Amniotic stem cell (primary cell): ENCODE results near the gene CCDC86.

Source experiments
- DNase-seq: peaks from one replicate; lab custom pipeline; 2025; lab: John Stamatoyannopoulos, UW

CCDC86 gene

DNA sequence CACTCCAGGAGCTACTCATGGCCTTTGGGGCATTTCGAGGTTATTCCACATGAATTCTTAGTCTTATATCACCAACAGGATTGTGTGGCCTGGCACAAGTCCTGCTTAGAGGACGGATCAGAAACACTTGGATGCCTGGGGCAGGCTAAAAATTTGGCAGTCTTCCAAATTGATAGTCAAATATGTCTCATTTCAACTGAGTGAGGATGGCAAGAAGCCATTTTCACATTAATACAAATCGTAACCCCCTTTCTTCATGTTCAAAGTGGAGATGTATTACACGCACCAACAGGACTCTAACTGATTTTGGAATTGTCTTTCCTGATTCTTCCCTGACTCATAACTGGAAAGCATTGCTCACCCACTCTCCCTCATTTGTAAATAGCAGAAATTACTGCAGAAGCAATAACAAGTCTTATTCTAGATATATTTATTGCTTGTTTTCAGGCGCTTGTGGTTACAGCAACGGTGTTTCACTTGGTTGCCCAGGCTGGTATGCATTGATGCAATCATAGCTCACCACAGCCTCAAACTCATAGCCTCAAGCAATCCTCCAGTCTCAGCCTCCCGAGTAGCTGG lies 10.3 kb upstream of the CCDC86 start:
- no peak for DNase-seq

DNA sequence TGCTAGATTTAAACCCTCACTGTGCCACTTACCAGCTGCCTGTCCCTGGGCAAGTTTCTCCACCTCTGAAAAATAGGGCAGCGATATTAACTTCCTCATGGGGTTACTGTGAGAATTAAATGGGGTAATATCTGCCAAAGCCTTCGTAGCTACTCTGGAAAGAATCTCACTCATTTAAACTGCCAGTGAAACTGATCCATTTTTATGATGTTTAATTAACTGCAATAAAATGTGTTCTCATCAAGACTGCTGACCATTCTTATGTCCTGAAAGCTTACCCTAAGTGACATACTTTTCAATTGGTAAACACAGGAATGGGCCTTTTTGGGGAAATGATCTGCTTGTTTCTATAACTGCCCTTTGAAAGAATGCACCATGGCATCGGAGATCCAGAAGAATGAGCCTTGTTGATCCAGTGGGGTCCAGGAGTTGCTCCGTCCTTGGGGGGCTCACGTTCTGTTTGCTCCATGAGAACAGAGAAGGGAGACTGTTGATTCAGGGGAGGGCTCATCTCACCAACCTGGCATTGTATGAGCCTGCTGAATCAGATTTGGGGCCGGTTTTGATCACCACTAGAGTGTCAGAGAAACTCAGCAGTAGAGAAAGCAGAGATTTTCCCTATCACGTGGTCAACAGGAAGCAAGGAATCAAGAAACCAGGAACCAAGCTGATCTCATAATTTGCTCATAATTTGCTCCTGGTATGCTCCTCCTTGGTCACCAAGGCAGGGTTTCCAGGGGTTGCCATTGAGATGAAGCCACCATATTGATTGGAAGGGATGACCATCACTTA lies 7.0 kb upstream of the CCDC86 start:
- DNase-seq = no peak

- DNase-seq = no peak
These were observed 6.4 kb upstream of the CCDC86 start for GRCh38 chr11:60835534-60835846.

DNA sequence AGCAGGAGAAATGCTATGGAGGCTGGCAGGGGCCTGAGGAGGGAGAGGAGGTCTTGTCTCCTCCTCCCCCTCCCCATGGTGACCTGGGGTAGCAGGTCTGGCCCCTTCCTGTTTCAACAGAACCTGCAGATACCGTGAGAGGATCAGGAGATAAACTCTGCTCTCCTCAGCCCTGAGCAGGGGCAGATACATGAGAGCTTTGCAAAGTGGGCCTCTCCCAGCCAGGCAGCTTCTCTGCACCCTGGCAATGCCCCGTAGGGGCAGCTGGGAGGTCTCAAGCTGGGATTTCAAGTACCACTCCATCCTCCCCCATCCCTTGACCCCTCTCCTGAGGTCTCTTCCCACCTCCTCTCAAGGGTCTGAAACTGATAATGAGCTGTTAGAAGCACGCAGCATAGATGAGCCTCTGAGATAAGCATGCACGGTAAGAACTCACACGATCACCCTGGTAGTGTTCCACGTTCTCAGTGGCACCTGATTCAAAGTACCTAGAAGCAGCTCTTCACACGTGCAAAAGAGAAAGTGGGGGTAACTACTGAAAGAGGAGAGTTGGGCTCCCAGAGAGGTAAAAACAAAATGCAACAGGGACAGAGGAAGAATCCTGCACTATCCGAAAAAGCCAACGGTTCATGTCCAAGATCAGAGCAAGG lies 4.9 kb upstream of the CCDC86 start:
- DNase-seq = no peak

DNA sequence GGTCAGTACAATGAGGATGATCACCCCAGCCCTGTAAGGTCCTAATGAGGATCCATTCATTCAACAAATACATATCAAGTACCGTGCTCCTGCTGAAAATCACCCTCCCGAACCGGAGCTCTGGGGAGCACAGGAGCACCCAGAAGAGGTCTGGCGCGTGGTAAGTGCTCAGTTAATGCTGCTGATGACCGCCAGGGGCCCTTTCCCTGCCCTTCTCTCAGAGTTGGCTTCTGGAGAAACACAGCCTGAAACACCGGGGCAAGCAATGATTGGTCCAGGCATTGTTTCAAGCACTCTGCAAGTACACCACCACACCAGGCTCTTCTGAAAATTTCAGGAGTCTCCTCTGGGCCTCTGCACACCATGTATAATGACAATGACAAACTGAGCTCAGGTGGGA lies 3.8 kb upstream of the CCDC86 start:
- DNase-seq = no peak

GRCh38 chr11:60840470-60841430 lies 1.2 kb upstream of the CCDC86 start:
- DNase-seq = no peak

DNA sequence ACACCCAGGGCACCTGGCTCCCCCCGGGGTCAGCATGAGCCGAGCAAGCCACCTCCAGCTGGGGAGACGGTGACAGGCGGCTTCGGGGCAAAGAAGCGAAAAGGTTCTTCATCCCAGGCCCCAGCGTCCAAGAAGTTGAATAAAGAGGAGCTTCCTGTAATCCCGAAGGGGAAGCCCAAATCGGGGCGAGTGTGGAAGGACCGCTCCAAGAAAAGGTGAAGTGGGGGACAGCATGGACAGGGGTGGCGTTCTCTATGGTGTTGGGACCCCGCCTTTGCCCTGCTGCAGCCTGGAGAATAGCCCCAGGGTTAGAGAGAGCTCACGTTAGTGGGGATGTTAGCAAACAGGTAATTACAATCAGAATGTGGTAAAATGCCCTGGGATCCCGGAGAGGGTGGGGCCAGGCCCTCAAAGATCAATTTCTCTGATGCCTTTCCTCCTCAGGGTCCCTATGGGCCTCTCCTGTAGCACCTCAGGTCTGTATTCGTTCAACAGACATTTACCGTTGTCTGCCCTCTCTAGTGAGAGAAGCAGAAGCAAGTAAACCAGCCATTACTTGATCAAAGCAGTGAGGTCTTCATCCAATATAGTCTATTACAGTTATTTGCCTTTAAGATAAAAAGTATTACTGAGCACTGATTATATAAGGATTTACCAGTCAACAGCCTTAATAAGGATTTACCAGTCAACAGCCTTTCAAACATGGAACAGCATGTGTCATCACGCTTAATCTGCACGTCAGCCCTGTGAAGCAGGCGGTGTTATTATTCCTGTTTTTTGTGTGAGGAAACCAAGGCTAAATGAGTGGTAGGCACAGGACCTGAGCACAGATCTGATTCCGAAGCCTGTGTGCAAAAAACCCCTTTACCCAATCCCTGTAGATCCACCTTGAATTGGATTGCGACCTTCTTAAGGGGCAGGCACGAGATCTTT lies 1.0 kb downstream of the CCDC86 start:
- no peak for DNase-seq

GRCh38 chr11:60844045-60844869 lies 2.3 kb downstream of the CCDC86 start:
- DNase-seq = no peak

GRCh38 chr11:60844870-60845221 lies 2.9 kb downstream of the CCDC86 start:
- no peak for DNase-seq

DNA sequence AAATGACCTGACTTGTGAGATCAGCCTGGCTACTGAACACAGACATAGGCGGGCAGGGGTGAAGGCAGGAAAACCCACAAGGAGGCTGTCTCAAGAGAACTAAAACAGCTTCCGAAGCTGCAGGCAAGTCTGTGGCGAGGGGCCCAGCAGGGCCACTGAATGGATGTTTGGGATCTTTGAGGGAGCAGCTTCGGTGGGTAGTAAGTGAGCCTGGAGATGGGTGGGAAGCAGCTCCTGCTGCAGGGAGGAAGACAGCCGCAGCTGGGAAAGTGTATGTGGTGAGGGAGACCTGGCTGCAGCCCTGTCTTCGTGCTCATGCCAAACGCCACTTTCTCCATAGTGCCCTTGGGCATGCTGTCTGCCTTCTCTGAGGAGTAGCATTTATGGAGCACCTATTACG lies 3.4 kb downstream of the CCDC86 start:
- no peak for DNase-seq

DNA sequence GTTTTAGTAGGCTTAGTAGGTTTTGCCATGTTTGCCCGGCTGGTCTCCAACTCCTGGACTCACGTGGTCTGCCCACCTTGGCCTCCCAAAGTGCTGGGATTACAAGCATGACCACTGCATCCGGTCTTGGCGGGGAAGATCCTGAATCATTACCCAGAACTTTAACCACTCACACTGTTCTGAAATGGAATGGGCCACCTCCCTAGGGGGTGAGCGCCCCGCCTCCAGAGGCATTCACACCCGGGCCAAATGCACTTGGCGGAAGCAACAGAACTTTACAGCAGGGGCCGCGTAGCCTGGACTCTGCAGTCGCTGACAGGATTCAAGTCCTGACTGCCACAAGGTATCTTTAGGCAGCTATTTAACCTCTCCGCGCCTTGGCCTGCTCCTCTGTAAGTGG lies 5.4 kb downstream of the CCDC86 start:
- DNase-seq = no peak

DNA sequence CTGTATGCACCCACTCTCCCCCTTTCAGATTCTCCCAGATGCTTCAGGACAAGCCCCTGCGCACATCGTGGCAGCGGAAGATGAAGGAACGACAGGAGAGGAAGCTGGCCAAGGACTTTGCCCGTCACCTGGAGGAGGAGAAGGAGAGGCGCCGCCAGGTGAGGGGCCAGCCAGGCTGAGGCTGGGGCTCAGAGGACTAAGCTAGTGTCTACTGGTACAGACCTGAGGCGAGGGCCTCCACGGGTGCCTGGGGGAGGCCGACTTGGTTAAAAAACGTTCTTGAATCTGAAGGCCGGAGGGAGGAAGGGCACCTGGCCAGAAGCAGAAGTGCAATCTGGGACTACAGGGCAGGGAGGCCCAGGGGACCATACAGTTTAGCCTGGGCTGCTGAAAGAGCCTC lies 6.0 kb downstream of the CCDC86 start:
- DNase-seq = no peak

GRCh38 chr11:60848714-60849151 lies 6.8 kb downstream of the CCDC86 start:
- no peak for DNase-seq

DNA sequence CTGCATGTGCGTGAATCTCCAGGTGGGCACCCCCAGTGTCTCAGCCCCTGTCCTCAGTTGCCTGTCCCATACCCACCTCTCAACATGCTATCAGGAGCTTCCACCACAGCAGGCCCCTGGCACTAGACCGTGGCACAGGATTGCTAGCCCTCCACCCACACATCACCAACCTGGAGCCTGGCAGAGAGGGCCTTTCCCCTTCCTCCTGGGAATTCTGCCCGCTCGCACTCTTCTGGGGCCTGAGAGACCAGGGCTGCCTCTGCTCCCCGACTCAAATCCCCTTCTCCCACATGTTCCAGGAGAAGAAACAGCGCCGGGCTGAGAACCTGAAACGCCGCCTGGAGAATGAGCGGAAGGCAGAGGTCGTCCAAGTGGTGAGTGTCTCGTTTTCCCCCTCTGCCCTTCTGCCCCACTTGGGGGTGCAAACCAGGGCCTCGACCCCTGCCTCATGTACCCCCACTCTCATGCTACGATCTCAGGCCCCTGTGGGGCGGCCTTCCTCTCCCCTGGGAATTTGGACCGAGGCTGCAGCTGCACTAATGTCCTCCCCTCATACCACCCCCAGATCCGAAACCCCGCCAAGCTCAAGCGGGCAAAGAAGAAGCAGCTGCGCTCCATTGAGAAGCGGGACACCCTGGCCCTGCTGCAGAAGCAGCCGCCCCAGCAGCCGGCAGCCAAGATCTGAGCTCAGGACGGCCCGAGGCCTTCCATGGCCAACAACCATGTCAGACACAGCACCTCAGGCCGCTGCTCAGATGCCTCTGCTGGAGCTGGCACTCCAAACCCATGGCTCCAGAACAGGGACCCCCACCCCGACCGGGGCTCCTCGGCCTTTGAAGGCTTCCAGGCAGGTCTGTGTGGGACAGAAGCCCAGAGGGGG lies 8.0 kb downstream of the CCDC86 start:
- no peak for DNase-seq

GRCh38 chr11:60851327-60852104 lies 9.6 kb downstream of the CCDC86 start:
- no peak for DNase-seq

DNA sequence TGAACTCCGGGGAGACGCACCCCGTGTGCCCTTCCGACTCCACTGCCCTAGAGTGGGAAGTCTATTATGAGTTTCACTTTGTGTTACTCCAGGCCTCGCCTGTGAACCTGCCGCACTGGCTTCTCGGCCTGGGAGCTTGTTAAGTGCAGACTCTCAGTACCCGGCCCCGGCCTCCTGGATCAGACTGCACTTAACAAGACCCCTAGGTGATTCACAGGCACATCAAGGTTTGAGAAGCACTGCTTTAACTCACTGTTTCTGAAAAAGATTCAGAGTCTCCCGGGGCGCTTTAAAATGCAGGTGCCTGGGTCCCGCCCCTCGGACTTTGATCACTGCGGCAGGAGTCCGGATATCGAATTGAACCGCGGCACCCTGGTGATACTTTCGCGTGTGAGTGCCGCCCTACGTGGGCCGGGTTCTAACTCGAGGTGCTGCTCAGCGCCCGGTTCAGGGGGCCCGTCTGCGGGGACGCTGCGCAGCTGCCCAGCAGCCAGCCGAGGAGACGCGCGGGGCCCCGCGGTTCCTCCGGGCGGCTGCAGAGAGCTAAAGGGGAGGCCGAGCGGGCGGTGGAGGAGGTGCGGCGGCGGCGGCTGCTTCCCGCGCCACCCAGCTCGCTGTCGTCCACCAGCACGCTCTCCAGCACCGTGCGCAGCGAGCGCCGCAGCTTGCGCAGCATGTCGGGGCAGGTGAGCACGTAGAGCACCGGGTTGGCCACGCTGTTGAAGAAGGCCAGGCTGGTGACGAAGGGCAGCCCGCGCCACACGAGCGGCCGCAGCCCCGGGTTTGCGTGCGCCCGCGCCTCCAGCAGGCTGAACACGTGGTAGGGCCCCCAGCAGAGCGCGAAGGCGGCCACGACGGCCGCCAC lies 10.4 kb downstream of the CCDC86 start:
- no peak for DNase-seq
